Measurements from ENCODE around the gene DCDC1.

DNA sequence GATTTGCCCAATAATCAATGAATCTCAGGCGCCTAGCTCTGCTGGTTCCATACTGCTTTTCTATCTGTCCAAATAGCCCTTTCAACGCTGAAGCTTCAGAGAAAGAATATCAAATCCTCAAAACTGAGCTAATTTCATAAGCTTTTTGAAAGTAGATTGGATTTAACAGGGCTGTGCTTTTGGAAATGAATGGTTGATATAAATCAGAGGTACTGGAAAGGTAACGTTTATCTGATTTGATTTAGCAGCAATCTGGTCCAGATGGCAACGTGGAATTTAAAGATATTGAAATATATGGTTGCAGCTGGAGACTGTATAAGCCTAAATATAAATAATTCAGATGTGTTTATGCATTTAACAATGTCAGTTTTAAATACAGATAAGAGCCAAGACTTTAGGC, 553.9 kb downstream of the DCDC1 start:
- TF ChIP-seq, protein P1, sequence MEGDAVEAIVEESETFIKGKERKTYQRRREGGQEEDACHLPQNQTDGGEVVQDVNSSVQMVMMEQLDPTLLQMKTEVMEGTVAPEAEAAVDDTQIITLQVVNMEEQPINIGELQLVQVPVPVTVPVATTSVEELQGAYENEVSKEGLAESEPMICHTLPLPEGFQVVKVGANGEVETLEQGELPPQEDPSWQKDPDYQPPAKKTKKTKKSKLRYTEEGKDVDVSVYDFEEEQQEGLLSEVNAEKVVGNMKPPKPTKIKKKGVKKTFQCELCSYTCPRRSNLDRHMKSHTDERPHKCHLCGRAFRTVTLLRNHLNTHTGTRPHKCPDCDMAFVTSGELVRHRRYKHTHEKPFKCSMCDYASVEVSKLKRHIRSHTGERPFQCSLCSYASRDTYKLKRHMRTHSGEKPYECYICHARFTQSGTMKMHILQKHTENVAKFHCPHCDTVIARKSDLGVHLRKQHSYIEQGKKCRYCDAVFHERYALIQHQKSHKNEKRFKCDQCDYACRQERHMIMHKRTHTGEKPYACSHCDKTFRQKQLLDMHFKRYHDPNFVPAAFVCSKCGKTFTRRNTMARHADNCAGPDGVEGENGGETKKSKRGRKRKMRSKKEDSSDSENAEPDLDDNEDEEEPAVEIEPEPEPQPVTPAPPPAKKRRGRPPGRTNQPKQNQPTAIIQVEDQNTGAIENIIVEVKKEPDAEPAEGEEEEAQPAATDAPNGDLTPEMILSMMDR (conservative IDR thresholded peaks at IDR 0.05 in 1 of 2, IDR thresholded peaks at IDR 0.05 in 1 of 2; ENCODE audit: low read depth in 1 of 2, low read length in 2 of 2): no peak
- no peak for TF ChIP-seq EZH2 (IDR thresholded peaks at IDR 0.05; ENCODE audit: low read length, missing control alignments)
